WERI-Rb-1 (cell line): Measurements from ENCODE around the gene CUL1.

Experiments
- DNase-seq: peaks from one replicate; pipeline ENCODE4 v3.0.0-alpha.2; 2020
- H3K27ac ChIP-seq: fragments of 250-450 bp; sonication (Bioruptor Pico); 2 replicates; pipeline ENCODE4 v1.5.1; 2020; ENCODE audit warnings: mild to moderate bottlenecking, moderate library complexity
- H3K27me3 ChIP-seq: fragments of 250-450 bp; sonication (Bioruptor Pico); 2 replicates; pipeline ENCODE4 v1.5.1; 2021; ENCODE audit warnings: mild to moderate bottlenecking, low read depth, moderate library complexity; ENCODE audit not compliant: insufficient read depth, severe bottlenecking
- H3K36me3 ChIP-seq: fragments of 250-450 bp; sonication (Bioruptor Pico); 2 replicates; pipeline ENCODE4 v1.5.1; 2020; ENCODE audit warnings: mild to moderate bottlenecking, moderate library complexity
- H3K4me3 ChIP-seq: 2 replicates; pipeline ENCODE4 v1.5.1; 2011; ENCODE audit warnings: low read depth, mild to moderate bottlenecking, control low read depth, low read length
- H3K9me3 ChIP-seq: fragments of 250-450 bp; sonication (Bioruptor Pico); 2 replicates; pipeline ENCODE4 v1.5.1; 2021; ENCODE audit warnings: mild to moderate bottlenecking, moderate library complexity; ENCODE audit not compliant: severe bottlenecking
- TF ChIP-seq, protein P1 (sequence below): IDR thresholded peaks from 2 replicates; pipeline ENCODE4 v1.5.1; 2011; ENCODE audit warnings: low read depth, mild to moderate bottlenecking, control low read depth, inconsistent platforms, low read length

CUL1 gene

DNA sequence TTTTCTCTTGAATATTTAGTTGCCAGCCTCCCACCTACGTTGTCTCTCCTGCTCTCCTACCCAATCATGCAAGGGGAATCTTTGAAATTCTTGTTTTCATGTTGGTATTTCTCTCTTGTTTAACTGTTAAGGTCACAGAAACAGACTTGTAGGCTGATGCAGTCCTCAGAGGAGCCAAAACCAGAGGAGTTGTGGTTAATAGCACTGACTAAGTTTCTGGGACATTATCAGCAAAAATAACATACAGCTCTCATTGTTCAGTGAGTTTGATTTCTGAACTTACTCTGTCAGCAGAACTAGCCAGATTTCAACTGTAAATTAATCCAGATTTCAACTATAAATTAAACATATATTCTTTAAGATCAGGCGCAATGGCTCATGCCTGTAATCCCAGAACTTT is 11.1 kb upstream of the CUL1 start:
- H3K27ac ChIP-seq, result no peak overlapping the region
- DNase-seq, result no peak
- H3K27me3 ChIP-seq, result no peaks in the 10 kb centered on the region
- TF ChIP-seq, protein P1, sequence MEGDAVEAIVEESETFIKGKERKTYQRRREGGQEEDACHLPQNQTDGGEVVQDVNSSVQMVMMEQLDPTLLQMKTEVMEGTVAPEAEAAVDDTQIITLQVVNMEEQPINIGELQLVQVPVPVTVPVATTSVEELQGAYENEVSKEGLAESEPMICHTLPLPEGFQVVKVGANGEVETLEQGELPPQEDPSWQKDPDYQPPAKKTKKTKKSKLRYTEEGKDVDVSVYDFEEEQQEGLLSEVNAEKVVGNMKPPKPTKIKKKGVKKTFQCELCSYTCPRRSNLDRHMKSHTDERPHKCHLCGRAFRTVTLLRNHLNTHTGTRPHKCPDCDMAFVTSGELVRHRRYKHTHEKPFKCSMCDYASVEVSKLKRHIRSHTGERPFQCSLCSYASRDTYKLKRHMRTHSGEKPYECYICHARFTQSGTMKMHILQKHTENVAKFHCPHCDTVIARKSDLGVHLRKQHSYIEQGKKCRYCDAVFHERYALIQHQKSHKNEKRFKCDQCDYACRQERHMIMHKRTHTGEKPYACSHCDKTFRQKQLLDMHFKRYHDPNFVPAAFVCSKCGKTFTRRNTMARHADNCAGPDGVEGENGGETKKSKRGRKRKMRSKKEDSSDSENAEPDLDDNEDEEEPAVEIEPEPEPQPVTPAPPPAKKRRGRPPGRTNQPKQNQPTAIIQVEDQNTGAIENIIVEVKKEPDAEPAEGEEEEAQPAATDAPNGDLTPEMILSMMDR, result no peak
- no peak overlapping the region for H3K4me3 ChIP-seq
- no peaks in the 10 kb centered on the region for H3K9me3 ChIP-seq
- no peaks in the 10 kb centered on the region for H3K36me3 ChIP-seq

DNA sequence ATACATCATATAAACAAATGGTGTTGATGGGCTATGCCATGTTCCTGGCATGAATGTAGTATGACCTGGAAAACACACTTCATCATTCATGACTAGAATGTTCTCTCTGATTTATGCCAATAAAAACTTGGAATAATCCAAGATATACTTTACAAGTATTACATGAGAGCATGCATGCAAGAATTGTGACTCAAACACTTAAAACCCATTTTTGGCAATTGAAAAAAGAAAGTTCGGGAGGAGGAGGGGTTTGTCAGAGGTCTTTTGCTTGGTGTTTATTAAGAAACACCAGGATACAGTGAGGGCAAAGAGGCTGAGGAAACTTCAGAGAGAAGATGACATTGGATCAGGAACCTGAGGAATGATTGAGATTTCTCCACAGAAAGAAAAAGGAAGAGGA is 10.2 kb upstream of the CUL1 start:
- H3K9me3 ChIP-seq, result no peaks in the 10 kb centered on the region
- H3K27ac ChIP-seq, result no peak overlapping the region
- H3K27me3 ChIP-seq, result no peaks in the 10 kb centered on the region
- DNase-seq, result no peak
- no peak overlapping the region for H3K4me3 ChIP-seq
- H3K36me3 ChIP-seq, result no peaks in the 10 kb centered on the region
- TF ChIP-seq, protein P1, result no peak

DNA sequence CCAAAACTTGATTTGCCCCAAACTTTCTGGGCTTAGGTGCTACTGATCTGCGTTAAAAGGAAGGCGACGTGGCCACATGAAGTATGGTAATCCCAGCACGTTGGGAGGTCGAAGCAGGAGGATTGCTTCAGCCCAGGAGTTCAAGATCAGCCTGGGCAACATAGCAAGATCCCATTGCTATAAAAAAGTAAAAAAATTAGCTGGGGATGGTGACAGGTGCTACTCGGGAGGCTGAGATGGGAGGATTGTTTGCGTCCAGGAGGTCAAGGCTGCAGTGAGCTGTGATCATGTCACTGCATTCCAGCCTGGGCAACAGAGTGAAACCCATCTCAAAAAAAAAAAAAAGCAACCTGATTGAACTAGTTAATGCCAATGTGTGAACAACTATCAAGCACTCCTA is 5.1 kb upstream of the CUL1 start:
- H3K4me3 ChIP-seq, result no peak overlapping the region
- no peaks in the 10 kb centered on the region for H3K9me3 ChIP-seq
- H3K36me3 ChIP-seq, result no peaks in the 10 kb centered on the region
- DNase-seq, result no peak
- H3K27me3 ChIP-seq, result no peaks in the 10 kb centered on the region
- H3K27ac ChIP-seq, result no peak overlapping the region
- TF ChIP-seq, protein P1, result no peak

DNA sequence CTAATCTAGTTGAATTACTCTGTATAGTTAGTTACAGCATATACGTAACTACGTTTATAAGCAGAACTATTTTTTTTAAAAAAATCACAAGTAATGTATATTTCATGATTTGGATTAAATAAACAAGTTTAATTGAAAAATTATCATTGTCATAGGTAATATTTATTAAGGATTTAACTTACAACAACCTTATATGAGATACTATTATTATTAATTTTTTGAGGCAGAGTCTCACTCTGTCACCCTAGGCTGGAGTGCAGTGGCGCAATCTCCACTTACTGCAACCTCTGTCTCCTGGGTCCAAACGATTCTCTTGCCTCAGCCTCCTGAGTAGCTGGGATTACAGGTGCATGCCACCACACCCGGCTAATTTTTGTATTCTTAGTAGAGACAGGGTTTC is 4.1 kb upstream of the CUL1 start:
- Histone ChIP-seq H3K4me3 (no peak overlapping the region), H3K27me3 (no peaks in the 10 kb centered on the region), H3K27ac (no peak overlapping the region), H3K9me3 (no peaks in the 10 kb centered on the region), H3K36me3 (peaks cover 5% of the 10 kb centered on the region)
- DNase-seq, result no peak
- TF ChIP-seq, protein P1, result no peak

DNA sequence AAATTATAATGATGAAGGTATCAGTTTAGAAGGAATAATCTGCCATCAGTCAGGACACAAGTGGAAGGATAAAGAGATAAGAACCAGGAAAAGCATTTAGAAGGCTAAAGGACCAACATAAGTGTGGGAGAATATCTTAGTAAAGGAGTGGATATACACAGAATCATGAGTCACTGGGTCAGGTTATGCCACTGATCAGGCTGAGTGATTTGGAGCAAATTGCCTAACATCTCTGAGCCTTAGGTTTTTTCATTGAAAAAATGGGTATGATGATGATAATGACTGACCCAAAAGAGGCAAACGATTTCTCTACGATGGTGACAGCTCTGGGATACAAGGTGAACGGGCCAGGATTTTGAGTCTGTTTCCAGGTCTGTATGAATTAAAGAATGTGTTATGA is 2.8 kb upstream of the CUL1 start:
- Histone ChIP-seq H3K27me3 (no peaks in the 10 kb centered on the region), H3K27ac (no peak overlapping the region), H3K4me3 (no peak overlapping the region), H3K9me3 (no peaks in the 10 kb centered on the region), H3K36me3 (peaks cover 5% of the 10 kb centered on the region)
- DNase-seq, result no peak
- TF ChIP-seq, protein P1, result no peak

DNA sequence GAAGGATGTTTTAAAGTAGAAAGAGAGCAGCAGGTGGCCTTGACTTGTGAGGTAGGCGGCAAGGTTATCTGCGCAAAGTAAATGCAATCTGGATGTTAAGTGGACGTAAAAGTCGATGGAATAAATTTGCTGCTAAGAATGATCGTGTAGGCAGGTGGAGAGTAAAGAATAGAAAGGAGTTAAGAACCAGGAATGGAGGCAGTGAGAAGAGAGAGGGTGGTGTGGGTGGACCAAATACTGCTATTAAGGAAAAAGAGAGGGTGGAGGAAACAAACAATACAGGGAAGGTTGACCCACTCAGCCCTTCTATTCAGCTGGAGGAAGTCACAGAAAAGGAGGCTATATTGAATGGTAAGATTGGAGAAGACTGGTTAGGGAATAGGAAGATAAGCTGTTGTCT is 1.9 kb upstream of the CUL1 start:
- TF ChIP-seq, protein P1, result no peak
- H3K9me3 ChIP-seq, result no peaks in the 10 kb centered on the region
- no peak overlapping the region for H3K27ac ChIP-seq
- DNase-seq, result no peak
- no peak overlapping the region for H3K4me3 ChIP-seq
- H3K27me3 ChIP-seq, result no peaks in the 10 kb centered on the region
- peaks cover 5% of the 10 kb centered on the region for H3K36me3 ChIP-seq
